ENCODE measurements around the gene NOS1.
A peak's percentile ranks its signal among the peaks of the same experiment; 100 is the strongest.

- TF ChIP-seq RAD21 (conservative IDR thresholded peaks at IDR 0.05) (peak; percentile 94), CTCF (IDR thresholded peaks at IDR 0.05; ENCODE audit: poor library complexity, severe bottlenecking) (peak; percentile 96)
Measured at GRCh38 chr12:117367006-117367638, 5.7 kb upstream of the NOS1 start.
